Activated CD8-positive, alpha-beta T cell treated with anti-CD3 and anti-CD28 coated beads for 36 hours (primary cell): ENCODE data around the gene DYRK1A. TPM values are rescaled to one million over a fixed set of nuclear protein-coding genes. Genes with fewer than 3 reads are reported as not detected.

Source experiments
- ATAC-seq: fragments of 200-7000 bp; cut with Tn5 transposase; one replicate; pipeline ENCODE4 v1.10.0; 2021; ENCODE audit warnings: mild to moderate bottlenecking, moderate library complexity
- CTCF ChIA-PET: fragments of 350-600 bp; sonication (Branson Sonifier 250); formaldehyde crosslinking; loops from one replicate; lab custom pipeline; 2021; ENCODE audit warnings: antibody characterized with exemption; lab: Charles Lee
- POLR2A ChIA-PET: fragments of 350-600 bp; sonication (Branson Sonifier 250); formaldehyde crosslinking; loops from one replicate; lab custom pipeline; 2021; ENCODE audit warnings: antibody characterized with exemption; lab: Charles Lee
- DNase-seq: peaks from one replicate; pipeline ENCODE4 v3.0.0-alpha.2; 2020
- H3K27ac Mint-ChIP-seq: one replicate; pipeline ENCODE4 v1.8.0; 2021; ENCODE audit warnings: mild to moderate bottlenecking, mixed read lengths
- H3K27me3 Mint-ChIP-seq: one replicate; pipeline ENCODE4 v1.8.0; 2021; ENCODE audit warnings: mixed read lengths
- H3K36me3 Mint-ChIP-seq: one replicate; pipeline ENCODE4 v1.8.0; 2021; ENCODE audit warnings: low read depth, mixed read lengths
- H3K4me1 Mint-ChIP-seq: one replicate; pipeline ENCODE4 v1.8.0; 2021; ENCODE audit warnings: low read depth, mixed read lengths
- H3K4me3 Mint-ChIP-seq: one replicate; pipeline ENCODE4 v1.8.0; 2021; ENCODE audit warnings: mild to moderate bottlenecking, moderate library complexity, mixed read lengths
- H3K9me3 Mint-ChIP-seq: one replicate; pipeline ENCODE4 v1.8.0; 2021; ENCODE audit warnings: mixed read lengths
- intact Hi-C: fragments of 100-400 bp; cut with micrococcal nuclease; formaldehyde crosslinking; loops from one replicate; pipeline ENCODE4 v1.10.0; 2022
- total RNA-seq, 2 experiments: library from RNA; stranded (reverse); gene quantifications; one replicate each; pipeline ENCODE4 v1.2.3, GENCODE V29; 2021
- TF ChIP-seq, protein P1 (sequence below): fragments of 200-600 bp; IDR thresholded peaks from one replicate; pipeline ENCODE4 v1.8.0; 2022; ENCODE audit warnings: antibody characterized with exemption, mild to moderate bottlenecking

The DYRK1A gene
- total RNA-seq, 2 experiments from 2014 or later, result 57.5 to 58.7 TPM

DNA sequence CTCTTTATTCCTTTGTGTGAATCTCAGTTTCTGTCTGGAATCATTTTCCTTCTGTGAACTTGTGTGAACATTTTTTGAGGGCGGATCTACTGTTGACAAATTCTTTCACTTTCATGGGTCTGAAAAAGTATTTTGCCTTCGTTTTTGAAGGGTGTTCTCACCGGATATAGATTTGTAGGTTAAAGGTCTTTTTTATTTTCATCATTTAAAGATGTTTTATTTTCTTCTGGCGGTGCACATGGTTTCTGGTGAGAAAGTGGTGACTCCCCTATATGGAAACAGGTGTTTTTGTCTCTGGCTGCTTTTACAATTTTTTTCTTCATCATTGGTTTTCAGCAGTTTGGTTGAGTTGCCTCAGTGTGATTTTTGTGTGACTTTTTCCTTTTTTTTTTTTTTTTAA lies 94.9 kb downstream of the DYRK1A start:
- POLR2A ChIA-PET, result no interaction called here
- Mint-ChIP-seq H3K4me1 (peaks cover 86% of the 10 kb centered on the region), H3K27ac (peak overlapping the region; percentile 83), H3K27me3 (no peaks in the 10 kb centered on the region), H3K36me3 (peaks cover 8% of the 10 kb centered on the region), H3K4me3 (peak overlapping the region; percentile 24), H3K9me3 (peaks cover 2% of the 10 kb centered on the region)
- no peak for DNase-seq
- TF ChIP-seq, protein P1, sequence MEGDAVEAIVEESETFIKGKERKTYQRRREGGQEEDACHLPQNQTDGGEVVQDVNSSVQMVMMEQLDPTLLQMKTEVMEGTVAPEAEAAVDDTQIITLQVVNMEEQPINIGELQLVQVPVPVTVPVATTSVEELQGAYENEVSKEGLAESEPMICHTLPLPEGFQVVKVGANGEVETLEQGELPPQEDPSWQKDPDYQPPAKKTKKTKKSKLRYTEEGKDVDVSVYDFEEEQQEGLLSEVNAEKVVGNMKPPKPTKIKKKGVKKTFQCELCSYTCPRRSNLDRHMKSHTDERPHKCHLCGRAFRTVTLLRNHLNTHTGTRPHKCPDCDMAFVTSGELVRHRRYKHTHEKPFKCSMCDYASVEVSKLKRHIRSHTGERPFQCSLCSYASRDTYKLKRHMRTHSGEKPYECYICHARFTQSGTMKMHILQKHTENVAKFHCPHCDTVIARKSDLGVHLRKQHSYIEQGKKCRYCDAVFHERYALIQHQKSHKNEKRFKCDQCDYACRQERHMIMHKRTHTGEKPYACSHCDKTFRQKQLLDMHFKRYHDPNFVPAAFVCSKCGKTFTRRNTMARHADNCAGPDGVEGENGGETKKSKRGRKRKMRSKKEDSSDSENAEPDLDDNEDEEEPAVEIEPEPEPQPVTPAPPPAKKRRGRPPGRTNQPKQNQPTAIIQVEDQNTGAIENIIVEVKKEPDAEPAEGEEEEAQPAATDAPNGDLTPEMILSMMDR, result no peak
- ATAC-seq, result peak; percentile 62
- CTCF ChIA-PET, result no interaction called here
- intact Hi-C loops, result no loop called here

GRCh38 chr21:37462087-37462861 lies 95.7 kb downstream of the DYRK1A start:
- intact Hi-C loops, result no loop called here
- H3K27me3 Mint-ChIP-seq, result no peaks in the 10 kb centered on the region
- peaks cover 83% of the 10 kb centered on the region for H3K4me1 Mint-ChIP-seq
- CTCF ChIA-PET, result interaction anchor here (0.6 to 2.6 kb wide), 7 partner anchors 9 to 293 kb away, joined by 3 to 9 read pairs (median 5); no protein-coding TSS in a partner anchor
- peaks cover 2% of the 10 kb centered on the region for H3K9me3 Mint-ChIP-seq
- TF ChIP-seq, protein P1, result no peak
- H3K36me3 Mint-ChIP-seq, result peaks cover 7% of the 10 kb centered on the region
- ATAC-seq, result no peak
- POLR2A ChIA-PET, result interaction anchor here (1.3 kb wide), 1 partner anchor 30 kb away, joined by 4 read pairs; no protein-coding TSS in a partner anchor
- H3K27ac Mint-ChIP-seq, result peak overlapping the region; percentile 83
- peak overlapping the region; percentile 13 for H3K4me3 Mint-ChIP-seq
- no peak for DNase-seq

GRCh38 chr21:37463083-37463801 lies 96.7 kb downstream of the DYRK1A start:
- H3K4me1 Mint-ChIP-seq, result peaks cover 79% of the 10 kb centered on the region
- H3K27me3 Mint-ChIP-seq, result no peaks in the 10 kb centered on the region

DNA sequence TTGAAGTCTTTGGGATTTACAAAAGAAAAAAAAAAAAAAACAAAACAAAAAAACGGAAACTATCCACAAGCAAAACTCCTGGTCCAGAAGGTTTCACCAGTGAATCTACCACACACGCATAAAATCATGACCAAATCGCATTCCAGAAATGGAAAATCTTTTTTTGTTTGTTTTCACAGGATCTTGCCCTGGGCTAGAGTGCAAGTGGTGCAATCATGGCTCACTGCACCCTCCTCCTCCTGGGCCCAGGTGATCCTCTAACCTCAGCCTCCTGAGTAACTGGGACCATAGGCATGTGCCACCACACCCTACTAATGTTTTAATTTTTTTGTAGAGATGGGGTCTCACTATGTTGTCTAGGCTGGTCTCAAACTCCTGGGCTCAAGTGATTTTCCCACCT lies 100.5 kb downstream of the DYRK1A start:
- H3K27ac Mint-ChIP-seq, result no peak overlapping the region
- intact Hi-C loops, result no loop called here
- ChIA-PET CTCF (no interaction called here), POLR2A (no interaction called here)
- H3K4me1 Mint-ChIP-seq, result peaks cover 77% of the 10 kb centered on the region
- H3K27me3 Mint-ChIP-seq, result no peaks in the 10 kb centered on the region
- peaks cover 22% of the 10 kb centered on the region for H3K36me3 Mint-ChIP-seq
- TF ChIP-seq, protein P1, result no peak
- no peak for DNase-seq
- no peak overlapping the region for H3K4me3 Mint-ChIP-seq
- ATAC-seq, result no peak
- H3K9me3 Mint-ChIP-seq, result no peaks in the 10 kb centered on the region

More at GRCh38 chr21:37463083-37463801, 96.7 kb downstream of the DYRK1A start:
- DNase-seq (peak; percentile 21), ATAC-seq (peak; percentile 73)
- ChIA-PET POLR2A (interaction anchor here (0.7 to 1.3 kb wide), 4 partner anchors 12 to 205 kb away, joined by 3 to 4 read pairs (median 3); no protein-coding TSS in a partner anchor), CTCF (interaction anchor here (0.6 to 2.6 kb wide), 20 partner anchors 10 to 299 kb away, joined by 3 to 9 read pairs (median 4); no protein-coding TSS in a partner anchor)
- Mint-ChIP-seq H3K9me3 (peaks cover 2% of the 10 kb centered on the region), H3K4me3 (no peak overlapping the region), H3K36me3 (peaks cover 9% of the 10 kb centered on the region), H3K27ac (peak overlapping the region; percentile 83)
- TF ChIP-seq, protein P1, result peak; percentile 68
- intact Hi-C loops, result no loop called here
